GM12878 (cell line): Measurements from ENCODE around the gene IGFALS. TPM values are rescaled to one million over a fixed set of nuclear protein-coding genes. Genes with fewer than 3 reads are reported as not detected.

Source experiments
- ATAC-seq: fragments of 200-7000 bp; cut with Tn5 transposase; 3 replicates; pipeline ENCODE4 v1.9.1; 2020; ENCODE audit warnings: mild to moderate bottlenecking, moderate library complexity
- BruUV-seq: library from RNA; stranded (reverse); fragments of 400-500 nt; replicated peaks from 2 replicates; lab custom pipeline; 2021; lab: Mats Ljungman, UMichigan
- CTCF ChIA-PET: fragments of 300-600 bp; sonication (Branson Sonifier 250); formaldehyde crosslinking; extraction: SDS; loops from one replicate; lab custom pipeline; 2021; ENCODE audit warnings: inconsistent platforms; lab: Yijun Ruan, JAX
- POLR2A ChIA-PET: fragments of 350-600 bp; formaldehyde crosslinking; extraction: SDS; loops from one replicate; lab custom pipeline; 2021; ENCODE audit warnings: inconsistent platforms; lab: Charles Lee
- RAD21 ChIA-PET: fragments of 300-600 bp; sonication (Branson Sonifier 250); formaldehyde crosslinking; loops from one replicate; lab custom pipeline; 2023; ENCODE audit warnings: antibody characterized with exemption; ENCODE audit not compliant: unreplicated experiment; lab: Charles Lee
- SMC1A ChIA-PET: fragments of 300-600 bp; sonication (Branson Sonifier 250); formaldehyde crosslinking; loops from one replicate; lab custom pipeline; 2023; ENCODE audit not compliant: unreplicated experiment, uncharacterized antibody; lab: Charles Lee
- DNase-seq: peaks from one replicate; pipeline ENCODE4 v3.0.0-alpha.2; 2011; ENCODE audit warnings: low read depth, low spot score
- FAIRE-seq: peaks from 3 replicates; lab custom pipeline; 2011; peaks lifted over from hg19 to GRCh38; lab: Jason Lieb, UNC
- H2AFZ ChIP-seq: 2 replicates; pipeline ENCODE4 v1.6.0; 2011; ENCODE audit warnings: low read depth, low read length, control low read depth; ENCODE audit not compliant: control insufficient read depth
- H3K27ac ChIP-seq: 2 replicates; pipeline ENCODE4 v1.5.1; 2011; ENCODE audit warnings: control low read depth; ENCODE audit not compliant: control insufficient read depth, insufficient read depth
- H3K27me3 ChIP-seq, 2 experiments: replicated peaks in 1 of 2; 2 replicates each; pipeline versions ENCODE4 v1.6.0 to v1.6.1; 2011; ENCODE audit warnings: low read length in 1 of 2; ENCODE audit not compliant: control insufficient read depth in 2 of 2, insufficient read depth in 2 of 2
- H3K36me3 ChIP-seq, 2 experiments: 2 replicates each; pipeline ENCODE4 v1.5.1; 2011; ENCODE audit warnings: low read length in 1 of 2; ENCODE audit not compliant: control insufficient read depth in 2 of 2, insufficient read depth in 2 of 2
- H3K4me1 ChIP-seq: 2 replicates; pipeline ENCODE4 v1.6.1; 2011; ENCODE audit warnings: mild to moderate bottlenecking, low read length, moderate library complexity, mixed read lengths; ENCODE audit not compliant: control insufficient read depth, insufficient read depth
- H3K4me2 ChIP-seq: 2 replicates; pipeline ENCODE4 v1.6.0; 2011; ENCODE audit warnings: control low read depth; ENCODE audit not compliant: control insufficient read depth, insufficient read depth
- H3K4me3 ChIP-seq: fragments of 200-600 bp; sonication (generic); 2 replicates; pipeline ENCODE4 v1.5.1; 2016
- H3K79me2 ChIP-seq: 2 replicates; pipeline ENCODE4 v1.6.0; 2011; ENCODE audit warnings: low read length; ENCODE audit not compliant: control insufficient read depth, insufficient read depth
- H3K9ac ChIP-seq: 2 replicates; pipeline ENCODE4 v1.8.0; 2011; ENCODE audit warnings: low read length, control low read depth, mixed read lengths; ENCODE audit not compliant: control insufficient read depth, insufficient read depth
- H3K9me3 ChIP-seq: replicated peaks from 3 replicates; pipeline ENCODE4 v1.5.1; 2011; ENCODE audit warnings: mild to moderate bottlenecking, low read length; ENCODE audit not compliant: control insufficient read depth, insufficient read depth
- H4K20me1 ChIP-seq: 2 replicates; pipeline ENCODE4 v1.6.0; 2011; ENCODE audit not compliant: control insufficient read depth, insufficient read depth
- BRCA1 ChIP-seq: IDR thresholded peaks from 2 replicates; pipeline ENCODE4 v1.6.1; 2011; ENCODE audit warnings: low read depth, low read length, improper control_type of control experiment
- CHD2 ChIP-seq: IDR thresholded peaks from 2 replicates; pipeline ENCODE4 v1.6.1; 2011; ENCODE audit warnings: low read depth, low read length, improper control_type of control experiment, borderline replicate concordance
- HCFC1 ChIP-seq: fragments of 150-350 bp; IDR thresholded peaks from 2 replicates; pipeline ENCODE4 v1.6.1; 2014; ENCODE audit warnings: low read length
- IKZF2 ChIP-seq, 2 experiments: fragments of 450-650 bp; IDR thresholded peaks; 2 replicates each; pipeline ENCODE4 v1.6.1; 2017; ENCODE audit warnings: mild to moderate bottlenecking in 2 of 2, moderate library complexity in 2 of 2
- MEF2A ChIP-seq: IDR thresholded peaks from 2 replicates; pipeline ENCODE4 v1.6.1; 2011; ENCODE audit warnings: low read depth, mild to moderate bottlenecking, low read length, moderate library complexity; ENCODE audit not compliant: insufficient read depth
- POLR2A ChIP-seq: IDR thresholded peaks from 2 replicates; pipeline ENCODE4 v1.6.1; 2011; ENCODE audit warnings: low read depth, mild to moderate bottlenecking, low read length
- SREBF2 ChIP-seq: IDR thresholded peaks from 2 replicates; pipeline ENCODE4 v1.6.1; 2012; ENCODE audit warnings: mild to moderate bottlenecking, low read length
- TAF1 ChIP-seq: IDR thresholded peaks from 2 replicates; pipeline ENCODE4 v1.6.1; 2011; ENCODE audit warnings: mild to moderate bottlenecking, low read depth, low read length, borderline replicate concordance
- ZNF217 ChIP-seq: fragments of 450-650 bp; IDR thresholded peaks from 2 replicates; pipeline ENCODE4 v1.6.1; 2017; ENCODE audit warnings: antibody characterized with exemption, mild to moderate bottlenecking
- ZZZ3 ChIP-seq: IDR thresholded peaks from 2 replicates; pipeline ENCODE4 v1.6.1; 2011; ENCODE audit warnings: low read depth; ENCODE audit not compliant: control insufficient read depth, insufficient read length
- WGBS: methylation state at CpG from one replicate; pipeline ENCODE4 v1.1.6; 2016; ENCODE audit warnings: low lambda C conversion rate; ENCODE audit not compliant: insufficient replicate concordance, insufficient coverage; ENCODE audit errors: missing lambda C conversion rate; 5-methylcytosine and 5-hydroxymethylcytosine counted together
- in situ Hi-C: fragments of 300-500 bp; cut with MboI; formaldehyde crosslinking; loops from 9 replicates; pipeline ENCODE4 v1.14.3; 2018; ENCODE audit warnings: mixed read lengths
- intact Hi-C: fragments of 100-400 bp; cut with micrococcal nuclease; formaldehyde crosslinking; loops from one replicate; pipeline ENCODE4 v1.14.2; 2022; ENCODE audit not compliant: unreplicated experiment
- polyA plus RNA-seq, 11 experiments: library from polyadenylated mRNA; depleted of rRNA in 4 of 11; unstranded in 6 of 11; stranded (reverse) in 5 of 11; fragments of >200 nt; fragmentation: Nextera tagmentation in 4 of 11; fragmentation: Illumina TruSeq in 1 of 11; extraction: Ambion mirVana in 4 of 11; extraction: Trizol in 1 of 11; gene quantifications; 1 replicate in 1 of 11; 2 replicates in 10 of 11; pipeline versions ENCODE4 v1.2.1 to v1.2.3, GENCODE V29; 2011 to 2016; ENCODE audit warnings: inconsistent platforms in 2 of 11, missing spikeins in 2 of 11, low read depth in 1 of 11
- total RNA-seq, 4 experiments: library from RNA; depleted of rRNA in 3 of 4; stranded (reverse); fragments of >200 nt in 3 of 4; fragmentation: Illumina TruSeq in 1 of 4; extraction: Trizol in 1 of 4; gene quantifications; 2 replicates each; pipeline versions ENCODE4 v1.2.1 to v1.2.3, GENCODE V29; 2013 to 2021
- TF ChIP-seq, protein P1 (sequence below): fragments of 450-650 bp; IDR thresholded peaks from 2 replicates; pipeline ENCODE4 v1.6.1; 2017; ENCODE audit warnings: antibody characterized with exemption, mild to moderate bottlenecking, moderate library complexity
- TF ChIP-seq, protein P2 (sequence below): fragments of 450-650 bp; IDR thresholded peaks from 2 replicates; pipeline ENCODE4 v1.6.1; 2018; ENCODE audit warnings: mild to moderate bottlenecking, low read depth, moderate library complexity; ENCODE audit not compliant: partially characterized antibody
- TF ChIP-seq, protein P3 (sequence below): fragments of 450-650 bp; IDR thresholded peaks from 2 replicates; pipeline ENCODE4 v1.6.1; 2014; ENCODE audit warnings: mild to moderate bottlenecking

IGFALS gene
- total and polyA plus RNA-seq, 10 of the 15 experiments (the other 5 are each of a cell fraction or from before 2014, with no cell fraction given) = 0.04 to 0.11 TPM; not detected in 8

DNA sequence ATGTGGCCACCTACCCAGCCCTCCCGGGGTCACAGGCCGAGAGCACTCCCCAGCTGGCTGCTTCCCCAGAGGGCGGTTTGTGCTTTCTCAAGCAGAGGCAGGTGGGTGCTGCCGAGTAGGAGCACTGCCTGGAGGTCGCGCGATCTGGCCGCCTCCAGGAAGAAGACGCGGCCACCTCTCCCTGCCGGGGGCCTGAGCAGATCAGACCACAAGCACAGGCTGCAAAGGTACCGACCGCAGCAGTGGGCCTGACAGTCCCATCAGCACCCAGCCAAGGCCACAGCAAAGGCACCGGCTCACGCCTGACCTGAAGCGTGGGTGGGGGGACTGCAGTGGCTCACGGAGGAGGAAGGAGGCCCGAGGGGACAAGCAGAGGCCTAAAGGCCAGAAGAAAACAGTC lies 15.2 kb upstream of the IGFALS start:
- FAIRE-seq (no peak), ATAC-seq (no peak), DNase-seq (no peak)
- in situ Hi-C loops = no loop called here
- CTCF ChIA-PET = no interaction called here
- H3K9ac ChIP-seq = no peak overlapping the region
- POLR2A ChIA-PET = no interaction called here
- no peaks in the 10 kb centered on the region for H3K79me2 ChIP-seq
- TF ChIP-seq CHD2 (no peak), MEF2A (no peak)
- no peaks in the 10 kb centered on the region; the same call in 2 of the 3 replicates for H3K9me3 ChIP-seq
- no peaks in the 10 kb centered on the region for H4K20me1 ChIP-seq
- H3K27ac ChIP-seq = no peak overlapping the region
- peaks cover 0 to 1% of the 10 kb centered on the region in 2 experiments; a peak in 3 of 4 replicates for H3K36me3 ChIP-seq
- H2AFZ ChIP-seq = no peak overlapping the region
- intact Hi-C loops = no loop called here
- H3K4me2 ChIP-seq = no peak overlapping the region
- no peak overlapping the region for H3K4me3 ChIP-seq
- H3K4me1 ChIP-seq = no peaks in the 10 kb centered on the region
- SMC1A ChIA-PET = no interaction called here
- 86% methylated on average over 18 of the region's 18 CpGs for WGBS
- H3K27me3 ChIP-seq = no peaks in the 10 kb centered on the region
- RAD21 ChIA-PET = no interaction called here
- no TSS peak for BruUV-seq

DNA sequence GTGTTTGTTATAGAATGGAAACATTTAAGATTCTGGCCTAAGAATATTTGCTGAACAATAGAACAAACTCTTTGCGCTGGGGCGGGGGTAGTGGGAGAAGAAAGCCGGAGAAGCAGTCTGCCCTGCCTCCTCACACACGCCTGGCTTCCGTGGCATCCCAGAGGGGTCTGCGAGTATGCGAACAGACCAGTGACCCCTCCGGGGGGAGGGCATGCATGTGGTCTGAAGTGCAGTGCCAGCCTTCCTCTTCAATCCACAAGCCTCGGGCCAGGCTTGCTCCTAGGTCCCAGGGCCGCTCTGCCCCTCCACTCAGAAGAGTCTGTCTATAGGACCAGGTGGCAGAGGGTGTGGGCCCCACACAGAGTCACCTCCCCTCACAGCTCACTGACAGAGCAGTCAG lies 14.1 kb upstream of the IGFALS start:
- 87% methylated on average over 10 of the region's 10 CpGs for WGBS
- FAIRE-seq = no peak
- no peak for ATAC-seq
- TF ChIP-seq POLR2A = no peak
- no peak for TF ChIP-seq HCFC1
- TF ChIP-seq, protein P1, sequence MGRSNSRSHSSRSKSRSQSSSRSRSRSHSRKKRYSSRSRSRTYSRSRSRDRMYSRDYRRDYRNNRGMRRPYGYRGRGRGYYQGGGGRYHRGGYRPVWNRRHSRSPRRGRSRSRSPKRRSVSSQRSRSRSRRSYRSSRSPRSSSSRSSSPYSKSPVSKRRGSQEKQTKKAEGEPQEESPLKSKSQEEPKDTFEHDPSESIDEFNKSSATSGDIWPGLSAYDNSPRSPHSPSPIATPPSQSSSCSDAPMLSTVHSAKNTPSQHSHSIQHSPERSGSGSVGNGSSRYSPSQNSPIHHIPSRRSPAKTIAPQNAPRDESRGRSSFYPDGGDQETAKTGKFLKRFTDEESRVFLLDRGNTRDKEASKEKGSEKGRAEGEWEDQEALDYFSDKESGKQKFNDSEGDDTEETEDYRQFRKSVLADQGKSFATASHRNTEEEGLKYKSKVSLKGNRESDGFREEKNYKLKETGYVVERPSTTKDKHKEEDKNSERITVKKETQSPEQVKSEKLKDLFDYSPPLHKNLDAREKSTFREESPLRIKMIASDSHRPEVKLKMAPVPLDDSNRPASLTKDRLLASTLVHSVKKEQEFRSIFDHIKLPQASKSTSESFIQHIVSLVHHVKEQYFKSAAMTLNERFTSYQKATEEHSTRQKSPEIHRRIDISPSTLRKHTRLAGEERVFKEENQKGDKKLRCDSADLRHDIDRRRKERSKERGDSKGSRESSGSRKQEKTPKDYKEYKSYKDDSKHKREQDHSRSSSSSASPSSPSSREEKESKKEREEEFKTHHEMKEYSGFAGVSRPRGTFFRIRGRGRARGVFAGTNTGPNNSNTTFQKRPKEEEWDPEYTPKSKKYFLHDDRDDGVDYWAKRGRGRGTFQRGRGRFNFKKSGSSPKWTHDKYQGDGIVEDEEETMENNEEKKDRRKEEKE = no peak
- TF ChIP-seq, protein P2, sequence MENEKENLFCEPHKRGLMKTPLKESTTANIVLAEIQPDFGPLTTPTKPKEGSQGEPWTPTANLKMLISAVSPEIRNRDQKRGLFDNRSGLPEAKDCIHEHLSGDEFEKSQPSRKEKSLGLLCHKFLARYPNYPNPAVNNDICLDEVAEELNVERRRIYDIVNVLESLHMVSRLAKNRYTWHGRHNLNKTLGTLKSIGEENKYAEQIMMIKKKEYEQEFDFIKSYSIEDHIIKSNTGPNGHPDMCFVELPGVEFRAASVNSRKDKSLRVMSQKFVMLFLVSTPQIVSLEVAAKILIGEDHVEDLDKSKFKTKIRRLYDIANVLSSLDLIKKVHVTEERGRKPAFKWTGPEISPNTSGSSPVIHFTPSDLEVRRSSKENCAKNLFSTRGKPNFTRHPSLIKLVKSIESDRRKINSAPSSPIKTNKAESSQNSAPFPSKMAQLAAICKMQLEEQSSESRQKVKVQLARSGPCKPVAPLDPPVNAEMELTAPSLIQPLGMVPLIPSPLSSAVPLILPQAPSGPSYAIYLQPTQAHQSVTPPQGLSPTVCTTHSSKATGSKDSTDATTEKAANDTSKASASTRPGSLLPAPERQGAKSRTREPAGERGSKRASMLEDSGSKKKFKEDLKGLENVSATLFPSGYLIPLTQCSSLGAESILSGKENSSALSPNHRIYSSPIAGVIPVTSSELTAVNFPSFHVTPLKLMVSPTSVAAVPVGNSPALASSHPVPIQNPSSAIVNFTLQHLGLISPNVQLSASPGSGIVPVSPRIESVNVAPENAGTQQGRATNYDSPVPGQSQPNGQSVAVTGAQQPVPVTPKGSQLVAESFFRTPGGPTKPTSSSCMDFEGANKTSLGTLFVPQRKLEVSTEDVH = no peak
- TF ChIP-seq, protein P3, sequence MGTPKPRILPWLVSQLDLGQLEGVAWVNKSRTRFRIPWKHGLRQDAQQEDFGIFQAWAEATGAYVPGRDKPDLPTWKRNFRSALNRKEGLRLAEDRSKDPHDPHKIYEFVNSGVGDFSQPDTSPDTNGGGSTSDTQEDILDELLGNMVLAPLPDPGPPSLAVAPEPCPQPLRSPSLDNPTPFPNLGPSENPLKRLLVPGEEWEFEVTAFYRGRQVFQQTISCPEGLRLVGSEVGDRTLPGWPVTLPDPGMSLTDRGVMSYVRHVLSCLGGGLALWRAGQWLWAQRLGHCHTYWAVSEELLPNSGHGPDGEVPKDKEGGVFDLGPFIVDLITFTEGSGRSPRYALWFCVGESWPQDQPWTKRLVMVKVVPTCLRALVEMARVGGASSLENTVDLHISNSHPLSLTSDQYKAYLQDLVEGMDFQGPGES = no peak
- TF ChIP-seq IKZF2 (IDR thresholded peaks at IDR 0.05) = no peak
- TF ChIP-seq ZZZ3 = no peak
- no peak for TF ChIP-seq SREBF2
- no peak for TF ChIP-seq ZNF217
- TF ChIP-seq TAF1 = no peak
- TF ChIP-seq BRCA1 = no peak

More for the DNA sequence above, 14.1 kb upstream of the IGFALS start:
- ChIA-PET CTCF (no interaction called here), SMC1A (no interaction called here), POLR2A (no interaction called here), RAD21 (no interaction called here)
- Histone ChIP-seq H2AFZ (no peak overlapping the region), H3K36me3 (peaks cover 0 to 1% of the 10 kb centered on the region in 2 experiments; a peak in 3 of 4 replicates), H3K4me3 (no peak overlapping the region), H3K27ac (no peak overlapping the region), H3K79me2 (no peaks in the 10 kb centered on the region), H4K20me1 (no peaks in the 10 kb centered on the region), H3K4me2 (no peak overlapping the region), H3K4me1 (no peaks in the 10 kb centered on the region), H3K9me3 (no peaks in the 10 kb centered on the region; the same call in 2 of the 3 replicates), H3K9ac (no peak overlapping the region), H3K27me3 (no peaks in the 10 kb centered on the region)
- no peak for DNase-seq
- in situ Hi-C loops = no loop called here
- BruUV-seq = no TSS peak
- intact Hi-C loops = no loop called here
